ENCODE data around the gene MC5R.

The MC5R gene

GRCh38 chr18:13823707-13824395, at the start of gene MC5R:
Gene MC5R (plus strand): TSS chr18:13824149. CDS start chr18:13825766, 1,617 bp downstream.
- peak; percentile 86 for DNase-seq (ENCODE audit: low spot score)

GRCh38 chr18:13775058-13775457, 48.9 kb upstream of the MC5R start:
- no peak for DNase-seq (ENCODE audit: low spot score)

GRCh38 chr18:13791181-13791580, 32.8 kb upstream of the MC5R start:
- no peak for DNase-seq (ENCODE audit: low spot score)

- no peak for DNase-seq (ENCODE audit: low spot score)
These were observed 30.1 kb upstream of the MC5R start for GRCh38 chr18:13793819-13794218.

- DNase-seq (ENCODE audit: low spot score), result peak; percentile 66
These were observed 27.4 kb upstream of the MC5R start for GRCh38 chr18:13796515-13796914.

GRCh38 chr18:13797157-13797611, 26.8 kb upstream of the MC5R start:
- DNase-seq (ENCODE audit: low spot score), result no peak

- no peak for DNase-seq (ENCODE audit: low spot score)
These were observed 24.6 kb upstream of the MC5R start for GRCh38 chr18:13799396-13799795.

- peak; percentile 88 for DNase-seq (ENCODE audit: low spot score)
These were observed 23.3 kb upstream of the MC5R start for GRCh38 chr18:13800505-13801259.

GRCh38 chr18:13801260-13801601, 22.7 kb upstream of the MC5R start:
- no peak for DNase-seq (ENCODE audit: low spot score)

- no peak for DNase-seq (ENCODE audit: low spot score)
These were observed 19.6 kb upstream of the MC5R start for GRCh38 chr18:13804305-13804704.

GRCh38 chr18:13808294-13809042, 15.5 kb upstream of the MC5R start:
- no peak for DNase-seq (ENCODE audit: low spot score)

- DNase-seq (ENCODE audit: low spot score), result no peak
These were observed 14.9 kb upstream of the MC5R start for GRCh38 chr18:13809043-13809430.

GRCh38 chr18:13809531-13810255, 14.3 kb upstream of the MC5R start:
- DNase-seq (ENCODE audit: low spot score), result no peak

- DNase-seq (ENCODE audit: low spot score), result no peak
These were observed 12.9 kb upstream of the MC5R start for GRCh38 chr18:13810950-13811485.

GRCh38 chr18:13811993-13812392, 12.0 kb upstream of the MC5R start:
- peak; percentile 60 for DNase-seq (ENCODE audit: low spot score)

GRCh38 chr18:13813271-13813849, 10.6 kb upstream of the MC5R start:
- peak; percentile 86 for DNase-seq (ENCODE audit: low spot score)

GRCh38 chr18:13826209-13826608, 2.3 kb downstream of the MC5R start:
- no peak for DNase-seq (ENCODE audit: low spot score)

GRCh38 chr18:13831864-13832508, 8.0 kb downstream of the MC5R start:
- peak; percentile 82 for DNase-seq (ENCODE audit: low spot score)

GRCh38 chr18:13834496-13835015, 10.6 kb downstream of the MC5R start:
- DNase-seq (ENCODE audit: low spot score), result no peak

- no peak for DNase-seq (ENCODE audit: low spot score)
These were observed 11.3 kb downstream of the MC5R start for GRCh38 chr18:13835202-13835601.

- no peak for DNase-seq (ENCODE audit: low spot score)
These were observed 12.6 kb downstream of the MC5R start for GRCh38 chr18:13836559-13836958.

Measured in HuH-7 (cell line).